Stimulated activated CD8-positive, alpha-beta memory T cell treated with anti-CD3 and anti-CD28 coated beads, Interleukin-4, amount 100 ng/mL, for 4 hours (primary cell): ENCODE measurements around the gene TAS2R39.
"Not testable (repeated sequence)": the region's sequence is repeated elsewhere in the genome, so short reads cannot be mapped to it uniquely, and the experiment has no call there.

Experiments used
- DNase-seq, 2 donors: peaks; one replicate each; pipeline ENCODE4 v3.0.0-alpha.2; 2020; ENCODE audit warnings: low read depth in 2 of 2, low spot score in 1 of 2

TAS2R39 gene

DNA sequence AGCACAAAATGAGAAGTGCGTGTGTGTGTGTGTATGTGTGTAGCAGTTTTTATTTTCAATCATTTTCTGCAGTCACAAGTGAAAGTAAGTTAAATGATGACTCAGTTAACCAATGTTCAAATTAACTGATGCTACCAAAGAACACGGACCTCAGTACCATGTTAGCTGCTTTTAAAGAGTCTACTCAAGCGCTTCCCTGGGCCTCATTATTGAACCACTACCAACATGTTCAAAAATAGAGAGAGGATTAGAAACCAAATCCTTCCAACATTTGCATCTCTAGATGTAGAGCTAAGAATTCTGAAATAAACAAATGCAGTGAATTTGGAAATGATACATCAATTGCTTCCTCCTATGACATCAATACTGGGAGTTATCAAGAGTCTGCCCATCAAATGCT, at the start of gene TAS2R39:
TAS2R39 (plus strand) TSS at position 396 of the 400 bp plus-strand sequence; CDS start at position 396, 0 bp downstream.
- no peak for DNase-seq

DNA sequence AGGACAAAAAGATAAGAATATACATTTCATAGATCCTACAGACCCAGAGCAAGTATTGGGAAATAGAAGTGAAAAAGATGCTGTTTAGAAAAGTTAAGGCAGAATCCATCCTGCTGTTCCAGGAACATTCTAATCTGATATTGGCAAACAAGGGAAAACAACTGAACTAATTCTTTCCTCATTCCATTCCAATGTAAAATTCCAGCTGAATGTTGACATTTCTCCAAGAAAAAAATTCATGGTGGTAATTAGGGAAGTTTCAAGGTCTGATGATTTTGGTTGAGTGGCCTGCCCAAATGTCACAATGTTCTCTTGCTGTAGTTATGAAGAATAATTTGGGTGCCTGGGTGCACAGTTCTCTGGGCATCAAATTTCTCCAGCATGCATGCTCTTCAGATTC, 36.1 kb upstream of the TAS2R39 start:
- DNase-seq: no peak

DNA sequence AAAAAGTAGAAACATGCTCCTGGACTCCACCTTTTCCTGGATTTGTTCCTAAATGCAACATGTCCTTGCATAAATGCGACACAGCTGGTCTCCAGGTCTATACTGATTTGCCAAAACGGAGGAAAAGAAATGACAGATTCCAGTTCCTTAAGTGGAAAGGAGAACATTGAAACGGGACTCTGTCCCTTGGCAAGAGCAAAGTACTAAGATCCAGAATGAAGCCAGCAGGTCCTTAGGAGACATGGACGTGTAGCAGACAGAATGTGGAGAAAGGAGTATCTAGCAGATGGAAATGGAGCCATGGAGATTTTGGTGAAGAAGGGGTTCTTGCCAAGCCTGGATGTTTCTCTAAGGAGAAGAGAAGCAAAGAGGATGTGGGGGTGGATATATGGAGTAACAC, 35.2 kb upstream of the TAS2R39 start:
- DNase-seq: no peak

DNA sequence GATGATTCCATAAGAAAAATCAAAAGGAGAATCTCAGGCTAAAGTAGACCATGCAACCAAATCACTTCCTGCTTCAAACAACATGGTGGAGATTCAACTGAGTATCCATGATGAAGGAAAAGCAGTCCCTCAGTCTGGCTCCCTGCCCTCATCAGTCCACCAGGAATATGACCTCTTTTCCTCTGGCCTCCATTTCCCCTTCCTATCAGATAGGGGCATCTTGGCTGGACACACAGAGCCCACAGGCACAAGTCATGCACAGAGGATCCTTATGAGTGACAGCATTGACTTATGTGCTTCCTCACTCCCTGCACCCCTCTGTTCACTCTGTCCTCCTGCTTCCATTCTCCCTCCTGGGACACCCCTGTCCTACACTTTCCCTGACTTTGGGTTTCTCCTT, 34.6 kb upstream of the TAS2R39 start:
- DNase-seq: no peak

DNA sequence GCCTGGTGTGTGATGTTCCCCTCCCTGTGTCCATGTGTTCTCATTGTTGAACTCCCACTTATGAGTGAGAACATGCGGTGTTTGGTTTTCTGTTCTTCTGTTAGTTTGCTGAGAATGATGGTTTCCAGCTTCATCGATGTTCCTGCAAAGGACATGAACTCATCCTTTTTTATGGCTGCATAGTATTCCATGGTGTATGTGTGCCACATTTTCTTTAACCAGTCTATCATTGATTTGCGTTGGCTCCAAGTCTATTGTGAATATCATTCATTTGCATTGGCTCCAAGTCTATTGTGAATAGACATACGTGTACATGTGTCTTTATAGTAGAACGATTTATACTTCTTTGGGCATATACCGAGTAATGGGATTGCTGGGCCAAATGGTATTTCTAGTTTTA, 32.5 kb upstream of the TAS2R39 start:
- not testable (repeated sequence) for DNase-seq

DNA sequence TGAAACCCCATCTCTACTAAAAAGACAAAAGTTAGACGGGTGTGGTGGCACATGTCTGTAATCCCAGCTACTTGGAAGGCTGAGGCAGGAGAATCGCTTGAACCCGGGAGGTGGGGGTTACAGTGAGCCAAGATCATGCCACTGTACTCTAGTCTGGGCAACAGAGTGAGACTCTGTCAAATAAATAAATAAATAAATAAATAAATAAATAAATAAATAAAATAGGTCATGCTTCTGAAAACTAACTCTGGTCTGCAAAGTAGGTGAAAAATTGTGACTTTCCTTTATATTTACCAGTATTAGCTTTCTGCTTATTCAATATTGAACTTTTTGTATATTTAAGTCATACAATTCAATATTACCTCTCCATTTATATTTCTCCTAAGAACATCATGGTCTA, 24.6 kb upstream of the TAS2R39 start:
- not testable (repeated sequence) for DNase-seq

DNA sequence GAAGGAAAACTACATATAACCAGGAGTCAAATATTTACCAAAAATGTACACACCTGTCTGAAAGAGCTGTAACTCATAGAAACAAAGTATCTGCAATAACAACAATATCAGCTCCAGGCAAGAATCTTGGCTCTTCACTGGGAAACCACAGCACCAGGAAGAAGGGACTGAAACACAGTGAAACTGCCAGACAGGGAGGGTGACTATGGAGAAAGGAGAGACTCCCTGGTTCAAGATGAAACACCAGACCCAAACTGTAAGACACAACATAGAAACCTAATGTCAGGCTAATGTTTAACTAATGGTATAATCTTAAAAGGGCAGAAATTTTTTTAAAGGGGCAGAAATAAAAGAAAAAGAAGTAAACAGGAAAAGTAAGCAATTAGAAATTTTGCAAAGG, 11.5 kb upstream of the TAS2R39 start:
- no peak for DNase-seq

DNA sequence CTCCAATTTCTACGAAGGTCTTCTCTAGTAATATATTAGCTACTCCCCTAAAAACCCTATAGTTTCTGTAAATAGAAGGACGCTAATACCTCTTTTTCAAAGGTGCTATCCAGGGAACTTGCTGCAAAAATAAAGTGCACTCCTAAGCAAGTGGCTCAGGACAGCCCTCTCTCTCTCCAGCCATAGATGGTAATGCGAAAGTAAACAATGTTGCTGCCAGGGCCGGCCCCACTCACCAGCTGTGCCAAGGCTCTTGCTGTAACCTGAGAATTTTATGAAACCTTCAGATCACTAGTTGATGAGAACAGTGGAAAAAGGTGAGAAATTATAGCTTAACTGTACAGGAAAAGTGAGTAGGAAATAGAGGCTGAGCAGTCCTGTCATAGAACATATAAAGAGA, 10.9 kb upstream of the TAS2R39 start:
- no peak for DNase-seq

DNA sequence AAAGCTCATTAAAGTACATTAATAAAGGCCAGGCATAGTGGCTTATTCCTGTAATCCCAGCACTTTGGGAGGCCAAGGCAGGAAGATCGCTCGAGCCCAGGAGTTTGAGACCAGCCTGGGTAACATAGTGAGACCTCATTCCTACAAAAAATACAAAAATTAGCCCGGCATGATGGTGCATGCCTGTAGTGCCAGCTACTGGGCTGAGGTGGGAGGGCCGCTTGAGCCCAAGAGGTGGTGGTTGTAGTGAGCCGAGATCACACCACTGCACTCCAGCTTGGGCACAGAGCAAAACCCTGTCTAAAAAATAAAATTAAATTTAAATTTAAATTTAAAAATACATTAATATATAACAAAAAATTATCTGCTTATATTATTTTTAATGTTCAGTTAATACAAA, 7.1 kb upstream of the TAS2R39 start:
- DNase-seq: no peak

DNA sequence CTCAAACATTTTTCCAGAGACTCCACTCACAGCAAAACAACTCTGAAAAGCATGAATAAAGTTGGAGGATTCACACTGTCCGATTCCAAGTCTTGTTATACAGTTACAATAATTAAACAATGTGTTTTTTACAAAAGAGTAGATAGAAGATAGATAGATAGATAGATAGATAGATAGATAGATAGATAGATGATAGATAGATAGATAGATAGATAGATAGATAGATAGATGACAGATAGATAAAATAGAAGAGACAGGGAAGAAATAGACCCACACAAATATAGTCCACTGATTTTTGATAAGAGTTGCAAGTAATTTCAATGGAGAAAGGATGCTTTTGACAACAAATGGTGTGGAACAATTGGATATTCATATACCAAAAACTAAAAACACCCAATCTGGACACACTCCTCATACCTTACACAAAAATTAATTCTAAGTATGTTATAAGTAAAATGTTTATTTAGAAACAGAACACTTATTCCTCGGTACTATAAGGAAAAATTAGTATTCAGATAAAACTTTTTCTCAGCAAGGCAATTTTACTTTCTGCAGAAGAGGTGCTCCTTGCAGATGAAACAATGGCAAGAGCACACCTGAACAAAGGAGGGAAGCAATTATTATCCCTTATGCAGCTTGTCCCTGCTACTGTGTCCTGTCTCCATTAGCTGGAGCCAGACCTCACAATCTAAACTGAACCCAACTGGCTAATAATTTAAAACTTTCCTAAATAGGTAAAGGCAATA, 5.7 kb upstream of the TAS2R39 start:
- DNase-seq: no peak

DNA sequence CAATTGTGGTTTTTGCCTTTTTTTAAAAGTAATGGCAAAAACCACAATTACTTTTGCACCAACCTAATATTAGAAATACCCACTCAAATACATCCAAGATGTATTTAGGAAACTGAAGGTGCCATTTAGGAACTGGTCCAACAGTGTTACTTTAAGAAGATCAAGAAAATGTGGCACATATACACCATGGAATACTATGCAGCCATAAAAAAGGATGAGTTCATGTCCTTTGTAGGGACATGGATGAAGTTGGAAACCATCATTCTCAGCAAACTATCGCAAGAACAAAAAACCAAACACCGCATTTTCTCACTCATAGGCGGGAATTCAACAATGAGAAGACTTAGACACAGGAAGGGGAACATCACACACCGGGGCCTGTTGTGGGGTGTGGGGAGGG, 2.4 kb upstream of the TAS2R39 start:
- not testable (repeated sequence) for DNase-seq

DNA sequence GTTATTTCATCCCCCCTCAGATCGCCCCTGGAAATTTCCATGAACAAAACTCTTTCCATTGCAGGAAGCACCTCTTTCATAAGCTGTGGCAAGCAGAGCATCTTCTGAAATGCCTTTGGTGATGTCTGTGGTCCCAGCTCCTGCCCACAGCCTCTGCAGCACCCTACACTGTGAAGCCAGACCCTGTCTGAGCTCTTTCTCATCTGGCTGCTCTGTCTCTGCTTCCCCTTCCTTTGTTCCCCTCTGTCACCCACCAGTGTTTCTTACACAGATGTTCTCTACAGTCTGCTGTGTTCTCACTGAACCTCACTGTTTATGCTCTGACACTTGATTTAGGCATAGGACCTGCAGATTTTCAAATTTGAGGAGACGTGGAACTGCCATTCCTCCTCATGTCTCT, 1.9 kb upstream of the TAS2R39 start:
- DNase-seq: no peak

DNA sequence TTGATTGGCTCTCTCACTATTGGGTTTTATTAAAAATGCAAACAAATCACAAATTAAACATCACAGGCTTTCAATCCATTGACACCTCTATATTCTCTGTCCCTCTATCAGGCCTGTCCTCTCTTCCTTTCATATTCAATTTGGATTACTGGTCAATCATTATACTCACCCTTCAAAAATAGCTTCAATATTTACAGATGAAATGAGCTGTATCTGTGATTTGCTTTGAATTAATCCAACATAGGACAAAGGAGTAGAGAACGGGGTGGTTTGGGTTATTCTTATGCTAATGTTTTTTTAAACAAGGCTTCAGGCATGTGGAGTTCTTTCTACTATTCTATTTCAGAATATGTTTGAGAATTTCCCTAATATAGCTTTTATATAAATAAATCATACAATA, 2.3 kb downstream of the TAS2R39 start:
- DNase-seq: no peak

DNA sequence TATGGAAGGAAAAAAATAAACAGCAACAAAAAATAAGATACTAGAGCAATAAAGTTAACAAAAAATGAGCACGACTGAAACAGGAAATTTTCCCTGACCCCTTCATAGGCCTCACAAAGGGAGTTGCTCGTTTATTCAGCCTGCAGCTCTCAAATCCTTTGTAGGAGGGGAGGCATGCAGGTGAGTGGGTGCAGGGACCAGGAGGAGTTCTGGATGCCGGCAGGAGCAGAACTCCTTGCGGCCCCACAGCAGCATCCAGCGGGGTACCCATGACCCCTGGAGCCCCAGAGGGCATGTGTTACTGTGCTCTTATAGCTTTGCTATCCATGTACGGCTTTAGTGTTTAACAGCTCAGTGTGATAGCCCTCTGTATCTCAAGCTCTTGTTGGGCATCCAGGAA, 5.8 kb downstream of the TAS2R39 start:
- DNase-seq: no peak

DNA sequence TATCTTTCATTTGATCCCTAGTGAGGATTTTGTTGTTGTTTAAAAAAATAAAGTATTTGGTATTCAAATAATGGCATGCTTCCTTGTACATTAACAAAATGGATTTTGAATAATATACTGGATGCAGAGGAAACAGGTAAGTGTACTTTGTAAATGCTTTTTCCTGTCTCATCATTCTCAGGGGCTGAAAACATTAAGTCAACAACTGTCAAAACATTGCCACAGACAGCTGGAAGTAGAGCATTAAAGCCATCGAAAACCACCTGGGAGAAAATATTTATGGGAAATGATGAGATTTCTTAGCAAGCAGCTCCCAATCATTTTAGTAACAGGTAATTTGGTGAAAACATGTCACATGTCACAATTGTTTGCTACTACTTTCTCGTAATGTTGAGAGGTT, 10.7 kb downstream of the TAS2R39 start:
- no peak for DNase-seq

DNA sequence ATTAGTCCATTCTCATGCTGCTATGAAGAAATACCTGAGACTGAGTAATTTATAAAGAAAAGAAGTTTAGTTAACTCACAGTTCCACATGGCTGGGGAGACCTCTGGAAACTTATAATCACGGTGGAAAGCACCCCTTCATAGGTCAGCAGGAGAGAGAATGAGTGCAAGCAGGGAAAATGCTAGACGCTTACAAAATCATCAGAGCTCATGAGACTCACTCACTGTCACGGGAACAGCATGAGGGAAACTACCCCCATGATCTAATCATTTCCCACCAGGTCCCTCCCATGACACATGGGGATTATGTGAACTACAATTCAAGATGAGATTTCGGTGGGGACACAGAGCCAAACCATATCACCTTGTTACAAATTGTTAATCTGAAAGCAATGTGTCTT, 15.8 kb downstream of the TAS2R39 start:
- DNase-seq: no peak

DNA sequence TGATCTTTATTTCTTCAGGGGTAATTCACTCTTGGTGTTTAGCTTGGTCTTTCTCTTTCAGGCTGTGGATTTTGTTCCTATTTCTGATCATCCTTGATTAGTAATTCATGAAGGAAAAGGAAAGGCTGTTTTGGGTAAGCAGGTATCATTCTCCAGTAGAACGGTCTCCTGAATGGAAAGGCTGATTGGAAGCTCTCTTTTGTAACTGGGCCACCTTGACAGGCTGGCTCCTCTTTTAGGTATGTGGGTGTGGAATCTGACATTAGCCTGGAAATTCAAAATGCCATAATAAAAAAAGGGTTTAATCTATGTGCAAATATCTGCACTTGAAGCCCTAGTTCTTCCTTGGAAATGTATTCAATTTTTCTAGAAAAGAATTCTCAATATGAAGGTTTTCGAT, 18.9 kb downstream of the TAS2R39 start:
- no peak for DNase-seq

DNA sequence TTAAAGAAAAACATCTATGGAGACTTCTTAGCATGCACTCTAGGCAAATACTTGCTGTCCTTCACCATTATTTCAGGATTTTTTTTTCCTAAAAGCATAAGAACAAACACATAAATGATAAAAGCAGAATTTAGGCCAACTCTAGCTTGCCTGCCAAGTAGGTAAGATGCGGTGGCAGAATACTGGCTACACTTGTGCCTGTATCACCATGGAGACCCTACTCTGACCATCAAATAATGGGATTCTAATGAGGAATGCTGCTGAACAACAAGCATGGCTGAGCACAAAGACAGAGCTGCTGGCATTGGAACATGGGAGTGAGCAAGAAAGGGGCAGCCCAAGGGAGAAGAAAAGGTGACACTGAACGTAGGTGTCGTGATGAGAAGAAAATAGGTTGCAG, 20.2 kb downstream of the TAS2R39 start:
- DNase-seq: no peak

DNA sequence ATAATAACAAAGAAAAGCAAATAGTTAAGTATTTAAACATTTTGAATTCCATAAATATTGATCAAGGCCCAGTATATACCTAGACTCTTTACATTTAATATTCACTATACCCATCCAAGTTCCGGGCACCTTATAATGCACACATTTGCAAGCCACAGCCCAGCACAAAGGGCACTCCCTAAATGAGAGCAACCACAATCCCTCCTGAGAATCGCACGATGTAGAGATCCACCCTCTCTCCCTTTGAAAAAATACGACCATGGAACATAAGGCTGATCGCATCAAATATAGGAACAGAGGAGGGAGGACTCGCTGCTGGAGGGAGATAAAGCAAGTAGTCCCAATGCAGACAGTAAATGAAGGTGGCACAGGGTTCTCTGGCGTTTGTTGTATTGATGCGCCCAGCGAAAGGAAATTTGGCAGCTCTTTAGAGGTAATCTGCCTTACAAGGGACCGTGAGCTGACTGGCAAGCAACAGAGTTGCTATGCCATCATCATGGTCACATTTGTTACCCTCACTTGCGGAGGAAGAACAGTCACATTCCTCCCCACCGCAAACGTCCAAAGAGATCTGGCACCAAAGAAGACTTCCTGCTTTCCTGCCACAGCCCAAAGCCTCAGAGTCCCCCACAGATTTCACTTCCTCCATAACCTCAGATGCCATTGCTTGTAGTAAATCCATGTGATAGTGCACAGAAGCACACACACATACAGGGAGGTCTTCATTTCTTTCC, 22.5 kb downstream of the TAS2R39 start:
- no peak for DNase-seq

DNA sequence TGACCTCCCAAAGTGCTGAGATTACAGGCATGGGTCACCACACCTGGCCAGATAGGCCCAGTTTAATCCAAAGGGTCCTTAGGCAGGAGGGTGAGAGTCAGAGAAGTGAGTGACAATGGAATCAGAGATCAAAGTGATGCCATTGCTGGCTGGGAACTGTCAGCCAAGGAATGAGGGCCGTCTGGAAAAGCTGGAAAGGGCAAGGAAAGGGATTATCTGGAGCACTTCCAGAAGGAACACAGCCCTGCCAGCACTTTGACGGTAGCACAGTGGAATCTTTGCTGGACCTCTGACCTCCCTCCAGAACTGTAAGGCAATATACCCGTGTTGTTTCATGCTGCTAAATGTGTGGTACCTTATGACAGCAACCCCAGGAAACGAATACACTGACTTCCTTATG, 27.3 kb downstream of the TAS2R39 start:
- no peak for DNase-seq

DNA sequence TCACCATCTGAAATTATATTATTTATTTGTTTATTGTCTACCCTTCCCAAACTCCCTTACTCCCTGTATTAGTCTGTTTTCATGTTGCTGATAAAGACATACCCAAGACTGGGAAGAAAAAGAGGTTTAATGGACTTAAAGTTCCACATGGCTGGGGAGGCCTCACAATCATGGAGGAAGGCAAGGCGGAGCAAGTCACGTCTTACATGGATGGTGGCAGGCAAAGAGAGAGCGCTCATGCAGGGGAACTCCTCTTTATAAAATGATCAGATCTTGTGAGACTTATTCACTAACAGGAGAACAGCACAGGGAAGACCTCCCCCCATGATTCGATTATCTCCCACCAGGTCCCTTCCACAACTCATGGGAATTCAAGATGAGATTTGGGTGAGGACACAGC, 30.3 kb downstream of the TAS2R39 start:
- DNase-seq: not testable (repeated sequence)

DNA sequence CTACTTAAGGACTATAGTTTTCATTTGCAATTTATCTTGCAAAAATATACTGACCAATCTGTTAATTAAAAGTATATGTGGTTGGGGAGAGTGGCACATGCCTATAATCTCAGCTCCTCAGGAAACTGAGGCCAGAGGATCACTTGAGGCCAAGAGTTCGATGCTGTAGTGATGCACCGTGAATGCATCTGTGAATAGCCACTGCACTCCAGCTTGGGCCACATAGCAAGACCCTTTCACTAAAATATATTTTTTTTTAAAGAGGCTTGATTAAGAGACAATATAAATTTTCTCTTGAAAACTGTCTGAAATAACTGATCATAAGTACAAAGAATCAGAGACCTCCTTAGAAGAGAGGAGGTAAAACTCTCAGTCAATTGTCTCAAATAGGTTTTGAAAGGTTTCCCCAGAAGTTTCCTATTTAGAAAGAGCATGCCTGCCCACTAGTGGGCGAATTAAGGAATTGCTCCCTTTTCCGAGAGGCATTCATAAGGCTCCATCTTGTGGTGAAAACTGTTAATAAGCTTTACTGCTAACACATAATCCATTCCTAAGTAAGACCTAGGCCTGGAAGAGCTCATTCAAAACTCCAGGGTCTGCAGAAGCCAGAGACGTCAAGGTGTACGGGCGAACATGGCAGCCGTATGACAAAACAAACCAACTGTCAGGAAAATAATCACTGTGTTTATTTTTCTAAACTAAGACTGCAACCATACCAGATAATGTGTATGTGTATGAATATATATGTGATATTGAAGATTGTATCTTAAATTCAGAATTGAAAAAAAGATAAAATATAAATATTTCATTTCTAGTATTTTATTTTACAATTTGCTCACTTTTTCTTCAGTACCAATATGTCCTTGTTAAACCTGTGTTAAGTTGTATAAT, 31.8 kb downstream of the TAS2R39 start:
- DNase-seq: peak; percentile 10 to 11
